ENCODE results near the gene ZNF683. TPM values are rescaled to one million over a fixed set of nuclear protein-coding genes. Genes with fewer than 3 reads are reported as not detected.
"Not testable (repeated sequence)": the region's sequence is repeated elsewhere in the genome, so short reads cannot be mapped to it uniquely, and the experiment has no call there.

ZNF683 gene
- total and polyA plus RNA-seq, 4 experiments from 2014 or later = 0.49 to 0.63 TPM; not detected in 2

DNA sequence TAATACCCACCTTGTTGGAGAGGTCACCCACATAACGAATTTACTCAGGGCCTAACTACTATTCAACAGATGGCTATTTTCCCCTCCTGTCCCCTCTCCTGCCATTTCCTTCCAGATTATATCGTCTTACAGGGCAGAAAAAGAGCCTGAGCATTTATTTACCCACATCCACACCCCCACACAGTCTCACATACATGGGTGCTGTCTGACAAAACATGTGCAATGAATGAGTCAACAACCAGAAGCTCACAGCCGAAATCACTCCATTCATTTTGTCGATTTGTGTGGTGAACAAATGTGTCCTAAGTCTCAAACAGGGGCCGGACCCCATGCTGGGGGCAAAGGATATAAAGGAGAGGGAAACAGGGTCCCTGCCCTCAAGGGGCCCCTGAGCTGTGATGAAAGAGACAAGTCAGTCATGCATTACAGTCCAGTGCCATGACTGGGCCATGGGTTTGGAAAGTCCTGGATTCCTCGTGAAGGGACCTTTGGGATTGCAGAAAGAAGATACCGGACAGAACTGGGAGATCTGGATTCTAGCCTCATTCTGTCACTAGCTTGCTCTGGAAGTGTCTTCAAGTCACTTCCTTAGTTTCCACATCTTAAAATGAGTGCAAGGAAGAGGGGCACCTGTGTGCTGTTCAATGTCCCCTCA, 16.4 kb upstream of the ZNF683 start:
- H3K4me3 Mint-ChIP-seq = no peak overlapping the region
- H3K9me3 Mint-ChIP-seq = no peaks in the 10 kb centered on the region
- H3K27ac Mint-ChIP-seq = peak overlapping the region in 2 of 7 donors; percentile 6 to 32
- H3K36me3 ChIP-seq (ENCODE audit: insufficient read depth, low read length) = no peaks in the 10 kb centered on the region
- no peak overlapping the region for H3K27ac ChIP-seq (ENCODE audit: low read depth, low read length)
- no peak for DNase-seq
- peaks cover 29 to 58% (median 42%) of the 10 kb centered on the region in 4 donors for H3K4me1 Mint-ChIP-seq
- H3K9me3 ChIP-seq (ENCODE audit: control insufficient read depth in 1 of 2, low read length in 2 of 2) = no peaks in the 10 kb centered on the region
- ChIA-PET POLR2A (ENCODE audit: partially characterized antibody) (interaction anchor here (0.9 to 5.5 kb wide), 7 partner anchors 10 to 113 kb away, joined by 3 to 54 read pairs (median 5); no protein-coding TSS in a partner anchor), CTCF (ENCODE audit: partially characterized antibody) (interaction anchor here (0.7 to 5.8 kb wide), 11 partner anchors 8 to 112 kb away, joined by 3 to 73 read pairs (median 4); partner anchors contain the start of genes SH3BGRL3 and ZNF683)
- peaks cover 67% of the 10 kb centered on the region for H3K4me1 ChIP-seq (ENCODE audit: insufficient read depth, low read length)
- H3K36me3 Mint-ChIP-seq = no peaks in the 10 kb centered on the region
- intact Hi-C loops (cut with micrococcal nuclease) = no loop called here
- H3K4me3 ChIP-seq (ENCODE audit: low read length in 2 of 2) = no peak overlapping the region
- H3K27me3 ChIP-seq (ENCODE audit: insufficient read depth, low read length) = no peaks in the 10 kb centered on the region
- no peaks in the 10 kb centered on the region for H3K27me3 Mint-ChIP-seq

DNA sequence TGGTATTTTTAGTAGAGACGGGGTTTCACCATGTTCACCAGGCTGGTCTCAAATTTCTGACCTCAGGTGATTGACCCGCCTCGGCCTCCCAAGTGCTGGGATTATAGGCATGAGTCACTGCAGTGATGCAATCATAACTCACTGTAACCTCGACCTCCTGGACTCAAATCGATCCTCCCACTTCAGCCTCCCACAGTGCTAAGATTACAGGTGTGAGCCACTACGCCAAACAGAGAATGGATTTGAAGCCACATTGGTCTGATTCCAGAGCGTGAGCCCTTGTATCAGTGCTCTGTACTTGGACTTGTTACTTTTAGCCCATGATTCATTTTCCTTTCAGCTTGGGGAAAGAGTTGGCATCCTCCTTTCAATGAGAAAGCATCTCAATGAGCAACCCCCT, 14.9 kb upstream of the ZNF683 start:
- no peak overlapping the region for H3K27ac Mint-ChIP-seq
- no peaks in the 10 kb centered on the region for H3K9me3 Mint-ChIP-seq
- ChIA-PET POLR2A (ENCODE audit: partially characterized antibody) (interaction anchor here (1.5 to 1.9 kb wide), 4 partner anchors 10 to 106 kb away, joined by 3 to 6 read pairs (median 6); partner anchors contain the start of gene ZNF683), CTCF (ENCODE audit: partially characterized antibody) (interaction anchor here (1.1 to 5.0 kb wide), 4 partner anchors 21 to 111 kb away, joined by 3 to 63 read pairs (median 6); partner anchors contain the start of gene SH3BGRL3)
- peaks cover 29 to 59% (median 47%) of the 10 kb centered on the region in 4 donors for H3K4me1 Mint-ChIP-seq
- H3K27me3 ChIP-seq (ENCODE audit: insufficient read depth, low read length) = no peaks in the 10 kb centered on the region
- no peak overlapping the region for H3K27ac ChIP-seq (ENCODE audit: low read depth, low read length)
- H3K4me3 Mint-ChIP-seq = no peak overlapping the region
- H3K4me3 ChIP-seq (ENCODE audit: low read length in 2 of 2) = no peak overlapping the region
- no peaks in the 10 kb centered on the region for H3K36me3 ChIP-seq (ENCODE audit: insufficient read depth, low read length)
- H3K27me3 Mint-ChIP-seq = no peaks in the 10 kb centered on the region
- DNase-seq = no peak
- no peaks in the 10 kb centered on the region for H3K36me3 Mint-ChIP-seq
- H3K4me1 ChIP-seq (ENCODE audit: insufficient read depth, low read length) = peaks cover 79% of the 10 kb centered on the region
- no peaks in the 10 kb centered on the region for H3K9me3 ChIP-seq (ENCODE audit: control insufficient read depth in 1 of 2, low read length in 2 of 2)
- intact Hi-C loops (cut with micrococcal nuclease) = no loop called here

DNA sequence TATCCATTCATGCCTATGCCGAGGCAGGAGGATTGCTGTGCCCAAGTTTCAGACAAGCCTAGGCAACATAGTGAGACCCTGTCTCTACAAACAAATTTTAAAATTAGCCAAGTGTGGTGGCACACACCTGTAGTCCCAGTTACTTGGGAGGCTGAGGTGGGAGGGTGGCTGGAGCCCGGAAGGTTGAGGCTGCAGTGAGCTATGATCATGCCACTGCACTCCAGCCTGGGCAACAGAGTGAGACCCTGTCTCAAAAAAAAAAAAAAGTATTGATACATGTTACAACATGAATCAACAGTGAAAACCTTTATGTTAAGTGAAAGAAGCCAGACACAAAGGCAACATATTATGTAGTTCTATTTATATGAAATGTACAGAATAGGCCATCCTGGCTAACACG, 12.5 kb upstream of the ZNF683 start:
- DNase-seq; H3K36me3 ChIP-seq (ENCODE audit: insufficient read depth, low read length); H3K4me3 ChIP-seq (ENCODE audit: low read length in 2 of 2); H3K27me3 ChIP-seq (ENCODE audit: insufficient read depth, low read length); H3K9me3 ChIP-seq (ENCODE audit: control insufficient read depth in 1 of 2, low read length in 2 of 2); H3K27me3 Mint-ChIP-seq; intact Hi-C loops (cut with micrococcal nuclease); H3K27ac ChIP-seq (ENCODE audit: low read depth, low read length); H3K9me3 Mint-ChIP-seq; H3K36me3 Mint-ChIP-seq: not testable (repeated sequence)
- Mint-ChIP-seq H3K4me3 (peak overlapping the region in 7 of 8 donors; percentile 36 to 71 (median 55)), H3K4me1 (peaks cover 27 to 65% (median 47%) of the 10 kb centered on the region in 4 donors), H3K27ac (peak overlapping the region in 2 of 7 donors; percentile 35 to 76)
- POLR2A ChIA-PET (ENCODE audit: partially characterized antibody) = interaction anchor here (0.7 to 1.6 kb wide), 3 partner anchors 12 to 67 kb away, joined by 3 to 4 read pairs (median 4); partner anchors contain the start of gene CD52
- H3K4me1 ChIP-seq (ENCODE audit: insufficient read depth, low read length) = peaks cover 74% of the 10 kb centered on the region
- CTCF ChIA-PET (ENCODE audit: partially characterized antibody) = interaction anchor here (0.6 to 1.3 kb wide), 3 partner anchors 21 to 264 kb away, joined by 3 to 4 read pairs (median 3); no protein-coding TSS in a partner anchor

DNA sequence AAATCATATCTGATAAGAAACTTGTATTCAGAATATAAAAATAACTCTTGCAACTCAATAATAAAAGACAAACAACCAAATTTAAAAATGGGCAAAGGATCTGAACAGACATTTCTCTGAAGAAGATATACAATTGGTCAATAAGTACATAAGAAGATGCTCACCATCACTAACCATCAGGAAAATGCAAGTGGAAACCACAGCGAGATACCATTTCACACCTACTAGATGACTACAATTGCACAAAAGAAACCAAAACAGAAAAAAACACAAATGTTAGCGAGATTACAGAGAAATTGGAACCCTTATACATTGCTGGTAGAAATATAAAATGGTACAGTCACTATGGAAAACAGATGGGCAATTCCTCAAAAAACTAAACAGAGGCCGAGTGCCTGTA, 11.5 kb upstream of the ZNF683 start:
- H3K36me3 Mint-ChIP-seq = no peaks in the 10 kb centered on the region
- Histone ChIP-seq H3K36me3 (ENCODE audit: insufficient read depth, low read length) (no peaks in the 10 kb centered on the region), H3K4me1 (ENCODE audit: insufficient read depth, low read length) (peaks cover 74% of the 10 kb centered on the region), H3K27me3 (ENCODE audit: insufficient read depth, low read length) (no peaks in the 10 kb centered on the region), H3K9me3 (ENCODE audit: control insufficient read depth in 1 of 2, low read length in 2 of 2) (no peaks in the 10 kb centered on the region), H3K27ac (ENCODE audit: low read depth, low read length) (no peak overlapping the region), H3K4me3 (ENCODE audit: low read length in 2 of 2) (no peak overlapping the region)
- DNase-seq = no peak
- no peaks in the 10 kb centered on the region for H3K27me3 Mint-ChIP-seq
- H3K9me3 Mint-ChIP-seq = no peaks in the 10 kb centered on the region
- H3K4me1 Mint-ChIP-seq = peaks cover 26 to 68% (median 45%) of the 10 kb centered on the region in 4 donors
- POLR2A ChIA-PET (ENCODE audit: partially characterized antibody) = interaction anchor here (1.1 kb wide), 1 partner anchor 96 kb away, joined by 3 read pairs; no protein-coding TSS in a partner anchor
- peak overlapping the region; percentile 8 to 82 (median 66) for H3K27ac Mint-ChIP-seq
- CTCF ChIA-PET (ENCODE audit: partially characterized antibody) = interaction anchor here (0.7 kb wide), 1 partner anchor 214 kb away, joined by 3 read pairs; no protein-coding TSS in a partner anchor
- H3K4me3 Mint-ChIP-seq = peak overlapping the region in 7 of 8 donors; percentile 31 to 70 (median 38)
- intact Hi-C loops (cut with micrococcal nuclease) = no loop called here

DNA sequence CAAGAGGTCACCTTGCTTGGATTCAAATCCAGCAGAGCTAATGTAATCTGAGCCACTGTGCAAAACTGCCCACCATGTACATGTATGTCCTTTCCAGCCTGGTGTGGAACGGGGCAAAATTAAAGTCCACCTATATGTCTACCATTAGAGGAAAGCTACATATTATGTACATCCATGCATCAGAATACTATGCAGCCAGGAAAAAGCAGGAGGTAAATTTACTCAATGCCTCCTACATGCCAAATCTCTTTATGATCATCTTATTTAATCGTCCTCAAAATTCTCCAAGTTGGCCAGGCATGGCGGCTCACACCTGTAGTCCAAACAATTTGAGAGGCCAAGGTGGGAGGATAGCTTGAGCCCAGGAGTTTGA, 6.3 kb upstream of the ZNF683 start:
- ChIA-PET POLR2A (ENCODE audit: partially characterized antibody) (interaction anchor here (0.7 to 9.1 kb wide), 26 partner anchors 8 to 565 kb away, joined by 3 to 174 read pairs (median 6); partner anchors contain the start of genes CD52, CEP85, DHDDS and HMGN2), CTCF (ENCODE audit: partially characterized antibody) (interaction anchor here (1.1 to 8.7 kb wide), 15 partner anchors 9 to 144 kb away, joined by 3 to 195 read pairs (median 12); partner anchors contain the start of genes CEP85 and SH3BGRL3)
- H3K27me3 ChIP-seq (ENCODE audit: insufficient read depth, low read length) = no peaks in the 10 kb centered on the region
- H3K27ac ChIP-seq (ENCODE audit: low read depth, low read length) = peak overlapping the region; percentile 53
- Mint-ChIP-seq H3K4me1 (peaks cover 47 to 87% (median 64%) of the 10 kb centered on the region in 4 donors), H3K4me3 (peak overlapping the region in 7 of 8 donors; percentile 55 to 87 (median 75)), H3K27ac (peak overlapping the region; percentile 84 to 99 (median 96)), H3K9me3 (peaks cover 0 to 3% (median 0%) of the 10 kb centered on the region in 8 donors), H3K27me3 (no peaks in the 10 kb centered on the region), H3K36me3 (peaks cover 0 to 3% of the 10 kb centered on the region in 2 donors)
- no peak for DNase-seq
- H3K9me3 ChIP-seq (ENCODE audit: control insufficient read depth in 1 of 2, low read length in 2 of 2) = no peaks in the 10 kb centered on the region
- peaks cover 82% of the 10 kb centered on the region for H3K4me1 ChIP-seq (ENCODE audit: insufficient read depth, low read length)
- H3K36me3 ChIP-seq (ENCODE audit: insufficient read depth, low read length) = no peaks in the 10 kb centered on the region
- intact Hi-C loops (cut with micrococcal nuclease) = loop anchor here (1.0 to 2.0 kb wide), 6 partner anchors 16 to 104 kb away; partner anchors contain the start of genes CD52 and HMGN2
- H3K4me3 ChIP-seq (ENCODE audit: low read length in 2 of 2) = no peak overlapping the region

DNA sequence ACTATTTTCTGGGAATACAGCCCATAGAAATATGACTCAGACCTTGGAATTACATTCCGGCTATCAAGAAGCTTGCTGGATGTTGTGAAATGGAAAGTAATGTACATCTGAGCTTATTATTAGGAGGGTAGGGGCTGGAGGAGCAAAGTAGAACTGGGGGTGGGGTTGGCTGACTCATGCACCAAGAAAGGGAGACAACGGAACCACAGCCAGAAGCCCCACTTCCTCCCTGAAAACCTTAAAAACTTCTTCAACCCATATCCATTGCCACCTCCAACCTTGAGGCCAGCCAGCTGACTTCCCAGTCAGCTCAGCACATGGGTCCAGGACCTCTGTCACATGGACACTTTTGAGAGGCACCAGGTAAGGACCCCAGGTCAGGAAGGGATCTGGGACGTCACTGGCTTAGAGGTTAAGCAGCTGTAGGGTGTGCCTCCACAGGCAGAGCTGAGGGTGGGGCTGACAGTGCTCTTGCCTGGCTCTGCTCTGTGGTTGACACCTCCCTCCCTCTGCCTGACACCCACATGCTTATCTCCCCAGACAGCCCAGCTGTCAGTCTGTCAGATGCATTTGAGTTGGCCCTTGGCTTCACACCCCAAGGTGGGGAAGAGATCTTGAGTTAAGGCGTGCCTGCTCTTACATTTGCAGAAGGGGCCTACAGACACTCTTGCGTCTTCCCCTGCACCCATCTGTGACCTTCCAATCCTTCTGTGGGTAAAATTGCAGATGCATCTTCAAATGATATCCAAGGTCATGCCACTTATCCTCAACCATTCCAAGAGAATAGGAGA, 5.7 kb upstream of the ZNF683 start:
- intact Hi-C loops (cut with micrococcal nuclease) = loop anchor here (1.0 to 2.0 kb wide), 6 partner anchors 15 to 103 kb away; partner anchors contain the start of genes CD52 and HMGN2

More for the DNA sequence above, 5.7 kb upstream of the ZNF683 start:
- H3K4me1 ChIP-seq (ENCODE audit: insufficient read depth, low read length) = peaks cover 82% of the 10 kb centered on the region
- H3K4me3 Mint-ChIP-seq = peak overlapping the region; percentile 55 to 87 (median 74)
- H3K27me3 Mint-ChIP-seq = no peaks in the 10 kb centered on the region
- ChIA-PET CTCF (ENCODE audit: partially characterized antibody) (interaction anchor here (0.7 to 8.7 kb wide), 18 partner anchors 9 to 144 kb away, joined by 3 to 195 read pairs (median 10); partner anchors contain the start of genes CEP85 and SH3BGRL3), POLR2A (ENCODE audit: partially characterized antibody) (interaction anchor here (0.7 to 9.1 kb wide), 30 partner anchors 8 to 503 kb away, joined by 3 to 174 read pairs (median 4); partner anchors contain the start of genes CD52, CEP85, DHDDS and HMGN2)
- peak overlapping the region in 1 of 2 donors; percentile 32 for H3K4me3 ChIP-seq (ENCODE audit: low read length in 2 of 2)
- H3K27ac ChIP-seq (ENCODE audit: low read depth, low read length) = peak overlapping the region; percentile 53
- H3K27ac Mint-ChIP-seq = peak overlapping the region; percentile 84 to 99 (median 96)
- peaks cover 0 to 3% (median 0%) of the 10 kb centered on the region in 8 donors for H3K9me3 Mint-ChIP-seq
- H3K4me1 Mint-ChIP-seq = peaks cover 53 to 92% (median 69%) of the 10 kb centered on the region in 4 donors
- H3K9me3 ChIP-seq (ENCODE audit: control insufficient read depth in 1 of 2, low read length in 2 of 2) = no peaks in the 10 kb centered on the region
- DNase-seq = peak; percentile 86 to 95 (median 90)
- no peaks in the 10 kb centered on the region for H3K36me3 ChIP-seq (ENCODE audit: insufficient read depth, low read length)
- H3K27me3 ChIP-seq (ENCODE audit: insufficient read depth, low read length) = no peaks in the 10 kb centered on the region
- peaks cover 0 to 3% of the 10 kb centered on the region in 2 donors for H3K36me3 Mint-ChIP-seq

Measured in CD4-positive, alpha-beta memory T cell (primary cell).